K562 (cell line): ENCODE measurements around the gene COLEC12. TPM values are rescaled to one million over a fixed set of nuclear protein-coding genes. Genes with fewer than 3 reads are reported as not detected.

ENCODE experiments used
- ARID1B ChIP-seq: fragments of 450-650 bp; IDR thresholded peaks from 2 replicates; pipeline ENCODE4 v1.6.1; 2016; ENCODE audit warnings: antibody characterized with exemption, mild to moderate bottlenecking, inconsistent platforms
- ASH1L ChIP-seq: fragments of 450-650 bp; IDR thresholded peaks from 2 replicates; pipeline ENCODE4 v1.6.1; 2018; ENCODE audit warnings: borderline replicate concordance, mild to moderate bottlenecking, low read depth; ENCODE audit not compliant: partially characterized antibody
- C11orf30 ChIP-seq: fragments of 450-650 bp; IDR thresholded peaks from 2 replicates; pipeline ENCODE4 v1.6.1; 2016; ENCODE audit warnings: low read depth, mild to moderate bottlenecking
- CBFA2T2 ChIP-seq: fragments of 450-650 bp; conservative IDR thresholded peaks from 2 replicates; pipeline ENCODE4 v1.6.1; 2017; ENCODE audit warnings: mild to moderate bottlenecking
- CHD1 ChIP-seq: fragments of 200-600 bp; sonication (generic); IDR thresholded peaks from one replicate; pipeline ENCODE4 v1.6.1; 2012; ENCODE audit warnings: mild to moderate bottlenecking, moderate library complexity, low read length, inconsistent platforms
- DIDO1 ChIP-seq: fragments of 450-650 bp; IDR thresholded peaks from 2 replicates; pipeline ENCODE4 v1.6.1; 2016; ENCODE audit warnings: low read depth, missing biosample characterization, missing genetic modification characterization
- ELF1 ChIP-seq: fragments of 200-800 bp; sonication (Bioruptor generic); IDR thresholded peaks from 2 replicates; pipeline ENCODE4 v1.6.1; 2016; ENCODE audit warnings: missing genetic modification characterization, missing compliant biosample characterization
- JUNB ChIP-seq: fragments of 450-650 bp; formaldehyde crosslinking; conservative IDR thresholded peaks from 2 replicates; pipeline ENCODE4 v1.4.0; 2020; ENCODE audit warnings: mild to moderate bottlenecking
- MAZ ChIP-seq, 2 experiments: fragments of 450-650 bp in 1 of 2; sonication (generic) in 1 of 2; formaldehyde crosslinking; IDR thresholded peaks in 1 of 2; conservative IDR thresholded peaks in 1 of 2; 2 replicates each; pipeline versions ENCODE4 v1.4.0 to v1.5.0; 2020; ENCODE audit warnings: mild to moderate bottlenecking in 1 of 2, missing genetic modification reagents in 1 of 2
- NFATC3 ChIP-seq: fragments of 450-650 bp; IDR thresholded peaks from 2 replicates; pipeline ENCODE4 v1.6.1; 2017; ENCODE audit warnings: mild to moderate bottlenecking
- NFXL1 ChIP-seq: fragments of 450-650 bp; formaldehyde crosslinking; IDR thresholded peaks from 2 replicates; pipeline ENCODE4 v1.4.0; 2021; ENCODE audit warnings: mild to moderate bottlenecking
- NR2F6 ChIP-seq: fragments of 450-650 bp; formaldehyde crosslinking; IDR thresholded peaks from 2 replicates; pipeline ENCODE4 v1.4.0; 2020; ENCODE audit warnings: mild to moderate bottlenecking
- SMARCA4 ChIP-seq: fragments of 450-650 bp; IDR thresholded peaks from 2 replicates; pipeline ENCODE4 v1.6.1; 2016
- TEAD2 ChIP-seq: fragments of 450-650 bp; IDR thresholded peaks from 2 replicates; pipeline ENCODE4 v1.6.1; 2016; ENCODE audit warnings: missing genetic modification characterization, control low read depth, missing compliant biosample characterization
- ZFPM2 ChIP-seq: fragments of 250-450 bp; sonication (Bioruptor Pico); IDR thresholded peaks from 2 replicates; pipeline ENCODE4 v1.5.1; 2022; ENCODE audit warnings: mild to moderate bottlenecking
- ZKSCAN3 ChIP-seq: fragments of 250-450 bp; sonication (Bioruptor Pico); IDR thresholded peaks from 2 replicates; pipeline ENCODE4 v1.4.0; 2020
- ZSCAN29 ChIP-seq: fragments of 450-650 bp; IDR thresholded peaks from 2 replicates; pipeline ENCODE4 v1.6.1; 2017
- polyA plus RNA-seq, 8 experiments: library from polyadenylated mRNA; depleted of rRNA in 4 of 8; stranded (reverse) in 5 of 8; unstranded in 3 of 8; fragments of >200 nt; fragmentation: Nextera tagmentation in 2 of 8; fragmentation: Illumina TruSeq in 1 of 8; extraction: Ambion mirVana in 2 of 8; extraction: Trizol in 1 of 8; gene quantifications; 2 replicates each; pipeline versions ENCODE4 v1.2.1 to v1.2.3, GENCODE V29; 2011 to 2014; ENCODE audit warnings: inconsistent platforms in 1 of 8, missing spikeins in 1 of 8
- total RNA-seq, 7 experiments: library from RNA; depleted of rRNA in 6 of 7; stranded (reverse); fragments of >200 nt in 6 of 7; fragmentation: Illumina TruSeq in 2 of 7; extraction: Trizol in 2 of 7; gene quantifications; 2 replicates each; pipeline versions ENCODE4 v1.2.1 to v1.2.3, GENCODE V29; 2011 to 2021; ENCODE audit warnings: low replicate concordance in 1 of 7
- TF ChIP-seq, protein P1 (sequence below): fragments of 150-350 bp; IDR thresholded peaks from 2 replicates; pipeline ENCODE4 v1.6.1; 2014; ENCODE audit warnings: low read depth, mild to moderate bottlenecking, low read length, borderline replicate concordance
- TF ChIP-seq, protein P2 (sequence below): sonication (generic); formaldehyde crosslinking; IDR thresholded peaks from 2 replicates; pipeline ENCODE4 v1.8.0; 2022; ENCODE audit warnings: missing genetic modification reagents, mild to moderate bottlenecking, borderline replicate concordance
- TF ChIP-seq, protein P3 (sequence below): fragments of 450-650 bp; formaldehyde crosslinking; IDR thresholded peaks from 2 replicates; pipeline ENCODE4 v1.4.0; 2022; ENCODE audit warnings: missing genetic modification characterization
- TF ChIP-seq, protein P4 (sequence below): fragments of 250-450 bp; sonication (Bioruptor Pico); IDR thresholded peaks from 2 replicates; pipeline ENCODE4 v1.4.0; 2020; ENCODE audit warnings: mild to moderate bottlenecking, moderate library complexity

Gene COLEC12
- total and polyA plus RNA-seq, 9 of the 15 experiments (the other 6 are each of a cell fraction or from before 2014, with no cell fraction given) = 0.04 TPM; not detected in 8

DNA sequence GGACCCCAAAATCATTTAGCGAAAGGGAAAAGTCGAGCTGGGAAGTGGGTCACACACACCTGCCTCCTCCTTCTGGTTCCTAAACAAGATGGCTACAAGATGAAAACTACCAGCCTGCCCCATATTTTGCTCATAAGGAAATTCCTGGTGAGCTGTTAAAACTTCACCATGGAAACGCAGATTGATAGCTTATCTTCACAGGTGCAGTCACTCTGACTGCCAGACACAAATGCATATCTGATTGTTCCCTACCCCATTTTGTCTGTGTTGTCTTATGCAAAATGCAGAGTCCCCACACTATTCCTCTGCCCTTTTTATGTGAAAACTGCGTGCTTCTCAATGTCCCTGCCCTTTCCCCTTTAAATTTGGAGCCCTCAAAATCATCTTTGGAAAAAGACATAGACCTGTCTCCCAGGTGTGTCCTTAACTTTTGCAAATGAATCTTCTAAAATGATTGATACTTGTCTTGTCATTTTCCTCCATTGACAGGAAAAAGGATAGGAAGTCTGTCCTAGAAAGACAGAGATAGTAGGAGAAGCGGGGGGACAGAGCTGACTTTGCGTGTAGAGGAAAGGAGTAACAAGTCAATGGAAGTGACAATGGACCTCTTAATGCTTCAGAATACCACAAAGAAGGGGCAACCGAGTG is 193.8 kb downstream of the COLEC12 start (continued):
- TF ChIP-seq, protein P1, sequence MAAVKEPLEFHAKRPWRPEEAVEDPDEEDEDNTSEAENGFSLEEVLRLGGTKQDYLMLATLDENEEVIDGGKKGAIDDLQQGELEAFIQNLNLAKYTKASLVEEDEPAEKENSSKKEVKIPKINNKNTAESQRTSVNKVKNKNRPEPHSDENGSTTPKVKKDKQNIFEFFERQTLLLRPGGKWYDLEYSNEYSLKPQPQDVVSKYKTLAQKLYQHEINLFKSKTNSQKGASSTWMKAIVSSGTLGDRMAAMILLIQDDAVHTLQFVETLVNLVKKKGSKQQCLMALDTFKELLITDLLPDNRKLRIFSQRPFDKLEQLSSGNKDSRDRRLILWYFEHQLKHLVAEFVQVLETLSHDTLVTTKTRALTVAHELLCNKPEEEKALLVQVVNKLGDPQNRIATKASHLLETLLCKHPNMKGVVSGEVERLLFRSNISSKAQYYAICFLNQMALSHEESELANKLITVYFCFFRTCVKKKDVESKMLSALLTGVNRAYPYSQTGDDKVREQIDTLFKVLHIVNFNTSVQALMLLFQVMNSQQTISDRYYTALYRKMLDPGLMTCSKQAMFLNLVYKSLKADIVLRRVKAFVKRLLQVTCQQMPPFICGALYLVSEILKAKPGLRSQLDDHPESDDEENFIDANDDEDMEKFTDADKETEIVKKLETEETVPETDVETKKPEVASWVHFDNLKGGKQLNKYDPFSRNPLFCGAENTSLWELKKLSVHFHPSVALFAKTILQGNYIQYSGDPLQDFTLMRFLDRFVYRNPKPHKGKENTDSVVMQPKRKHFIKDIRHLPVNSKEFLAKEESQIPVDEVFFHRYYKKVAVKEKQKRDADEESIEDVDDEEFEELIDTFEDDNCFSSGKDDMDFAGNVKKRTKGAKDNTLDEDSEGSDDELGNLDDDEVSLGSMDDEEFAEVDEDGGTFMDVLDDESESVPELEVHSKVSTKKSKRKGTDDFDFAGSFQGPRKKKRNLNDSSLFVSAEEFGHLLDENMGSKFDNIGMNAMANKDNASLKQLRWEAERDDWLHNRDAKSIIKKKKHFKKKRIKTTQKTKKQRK = no peak
- TF ChIP-seq DIDO1 (tag) = no peak
- no peak for TF ChIP-seq JUNB (CRISPR knock-in tag)
- peak; percentile 72 for TF ChIP-seq ARID1B
- TF ChIP-seq NFATC3 = no peak
- TF ChIP-seq, protein P2, sequence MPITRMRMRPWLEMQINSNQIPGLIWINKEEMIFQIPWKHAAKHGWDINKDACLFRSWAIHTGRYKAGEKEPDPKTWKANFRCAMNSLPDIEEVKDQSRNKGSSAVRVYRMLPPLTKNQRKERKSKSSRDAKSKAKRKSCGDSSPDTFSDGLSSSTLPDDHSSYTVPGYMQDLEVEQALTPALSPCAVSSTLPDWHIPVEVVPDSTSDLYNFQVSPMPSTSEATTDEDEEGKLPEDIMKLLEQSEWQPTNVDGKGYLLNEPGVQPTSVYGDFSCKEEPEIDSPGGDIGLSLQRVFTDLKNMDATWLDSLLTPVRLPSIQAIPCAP (CRISPR knock-in tag) = no peak
- no peak for TF ChIP-seq MAZ (CRISPR knock-in tag; conservative IDR thresholded peaks at IDR 0.05 in 1 of 2, IDR thresholded peaks at IDR 0.05 in 1 of 2)
- TF ChIP-seq CHD1 = no peak
- TF ChIP-seq, protein P3, sequence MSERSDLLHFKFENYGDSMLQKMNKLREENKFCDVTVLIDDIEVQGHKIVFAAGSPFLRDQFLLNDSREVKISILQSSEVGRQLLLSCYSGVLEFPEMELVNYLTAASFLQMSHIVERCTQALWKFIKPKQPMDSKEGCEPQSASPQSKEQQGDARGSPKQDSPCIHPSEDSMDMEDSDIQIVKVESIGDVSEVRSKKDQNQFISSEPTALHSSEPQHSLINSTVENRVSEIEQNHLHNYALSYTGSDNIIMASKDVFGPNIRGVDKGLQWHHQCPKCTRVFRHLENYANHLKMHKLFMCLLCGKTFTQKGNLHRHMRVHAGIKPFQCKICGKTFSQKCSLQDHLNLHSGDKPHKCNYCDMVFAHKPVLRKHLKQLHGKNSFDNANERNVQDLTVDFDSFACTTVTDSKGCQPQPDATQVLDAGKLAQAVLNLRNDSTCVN (CRISPR knock-in tag) = no peak
- TF ChIP-seq ZKSCAN3 (CRISPR knock-in tag) = no peak
- no peak for TF ChIP-seq NFXL1
- peak; percentile 42; the same call in 1 of the 2 replicates for TF ChIP-seq SMARCA4
- TF ChIP-seq ASH1L = no peak
- TF ChIP-seq, protein P4, sequence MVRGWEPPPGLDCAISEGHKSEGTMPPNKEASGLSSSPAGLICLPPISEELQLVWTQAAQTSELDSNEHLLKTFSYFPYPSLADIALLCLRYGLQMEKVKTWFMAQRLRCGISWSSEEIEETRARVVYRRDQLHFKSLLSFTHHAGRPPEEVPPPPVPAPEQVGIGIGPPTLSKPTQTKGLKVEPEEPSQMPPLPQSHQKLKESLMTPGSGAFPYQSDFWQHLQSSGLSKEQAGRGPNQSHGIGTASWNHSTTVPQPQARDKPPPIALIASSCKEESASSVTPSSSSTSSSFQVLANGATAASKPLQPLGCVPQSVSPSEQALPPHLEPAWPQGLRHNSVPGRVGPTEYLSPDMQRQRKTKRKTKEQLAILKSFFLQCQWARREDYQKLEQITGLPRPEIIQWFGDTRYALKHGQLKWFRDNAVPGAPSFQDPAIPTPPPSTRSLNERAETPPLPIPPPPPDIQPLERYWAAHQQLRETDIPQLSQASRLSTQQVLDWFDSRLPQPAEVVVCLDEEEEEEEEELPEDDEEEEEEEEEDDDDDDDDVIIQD (CRISPR knock-in tag) = no peak
- 0 out of 2 replicates have a peak, but pooled peaks have one; percentile 5 for TF ChIP-seq TEAD2 (tag)
- no peak for TF ChIP-seq ZFPM2
- no peak for TF ChIP-seq NR2F6 (CRISPR knock-in tag)
- TF ChIP-seq ZSCAN29 = no peak
- TF ChIP-seq CBFA2T2 = peak; percentile 25; the same call in 1 of the 2 replicates
- no peak for TF ChIP-seq ELF1
- no peak for TF ChIP-seq C11orf30
